Body of pancreas (tissue), 4 donors: ENCODE measurements around the gene CACNG4. TPM values are rescaled to one million over a fixed set of nuclear protein-coding genes. Genes with fewer than 3 reads are reported as not detected.

ENCODE experiments used
- ATAC-seq: fragments of 150-250 bp; one replicate; pipeline ENCODE4 v1.9.1; 2016
- DNase-seq, 4 donors: peaks; one replicate each; pipeline ENCODE4 v3.0.0-alpha.2; 2019
- H3K27ac ChIP-seq, 4 donors: fragments of 200-600 bp; sonication (generic); 1 replicate in 3 of 4; 2 replicates in 1 of 4; pipeline versions ENCODE4 v1.5.1 to v1.6.1; 2016 to 2019; ENCODE audit warnings: mild to moderate bottlenecking in 1 of 4, mixed read lengths in 1 of 4, moderate library complexity in 1 of 4
- H3K27me3 ChIP-seq, 2 donors: fragments of 200-600 bp; sonication (generic); one replicate each; pipeline ENCODE4 v1.6.0; 2016; ENCODE audit warnings: mild to moderate bottlenecking in 1 of 2
- H3K36me3 ChIP-seq, 2 donors: fragments of 200-600 bp; sonication (generic); replicated peaks in 1 of 2; 2 replicates each; pipeline ENCODE4 v1.5.1; 2016; ENCODE audit warnings: low read depth in 2 of 2; ENCODE audit not compliant: insufficient read depth in 1 of 2
- H3K4me1 ChIP-seq: fragments of 200-600 bp; sonication (generic); one replicate; pipeline ENCODE4 v1.6.0; 2016
- H3K4me3 ChIP-seq, 2 donors: fragments of 200-600 bp; sonication (generic); 1 replicate in 1 of 2; 2 replicates in 1 of 2; pipeline ENCODE4 v1.5.1; 2016 to 2019
- H3K9me3 ChIP-seq, 3 donors: fragments of 200-600 bp; sonication (generic); 1 replicate in 2 of 3; 2 replicates in 1 of 3; pipeline ENCODE4 v1.5.1; 2016
- CTCF ChIP-seq, 7 experiments: fragments of 450-650 bp in 4 of 7; fragments of 200-600 bp in 3 of 7; sonication (generic) in 3 of 7; IDR thresholded peaks; one replicate each; pipeline ENCODE4 v1.5.1; 2016 to 2019; ENCODE audit warnings: antibody characterized with exemption in 7 of 7
- POLR2A ChIP-seq, 3 donors: fragments of 450-650 bp; IDR thresholded peaks; one replicate each; pipeline ENCODE4 v1.6.1; 2016; ENCODE audit warnings: antibody characterized with exemption in 3 of 3, mild to moderate bottlenecking in 2 of 3
- WGBS, 2 donors: methylation state at CpG; one replicate each; pipeline ENCODE4 v1.1.5; 2017; 5-methylcytosine and 5-hydroxymethylcytosine counted together
- intact Hi-C: fragments of 100-400 bp; cut with DNase I; formaldehyde crosslinking; loops from one replicate; pipeline ENCODE4 v1.15.1; 2023
- total RNA-seq, 2 donors: library from RNA; depleted of rRNA; stranded (reverse); fragments of >200 nt; gene quantifications; one replicate each; pipeline ENCODE4 v1.1.0, GENCODE V29; 2016

The CACNG4 gene
- total RNA-seq, 2 donors from 2014 or later = 0.26 TPM; not detected in 1

GRCh38 chr17:66928949-66929348, 35.6 kb upstream of the CACNG4 start:
- DNase-seq = no peak
- intact Hi-C loops = no loop called here
- 81 to 94% methylated on average over 5 of the region's 5 CpGs for WGBS, 2 donors
- H3K27me3 ChIP-seq = no peaks in the 10 kb centered on the region
- no peak overlapping the region for H3K27ac ChIP-seq
- H3K4me3 ChIP-seq = no peak overlapping the region
- no peaks in the 10 kb centered on the region for H3K9me3 ChIP-seq
- H3K4me1 ChIP-seq = no peaks in the 10 kb centered on the region
- no peaks in the 10 kb centered on the region for H3K36me3 ChIP-seq
- no peak for ATAC-seq
- TF ChIP-seq POLR2A (IDR thresholded peaks at IDR 0.05) (no peak), CTCF (IDR thresholded peaks at IDR 0.05) (no peak)

- Histone ChIP-seq H3K4me3 (no peak overlapping the region), H3K27ac (no peak overlapping the region), H3K9me3 (no peaks in the 10 kb centered on the region), H3K36me3 (no peaks in the 10 kb centered on the region), H3K4me1 (no peaks in the 10 kb centered on the region), H3K27me3 (no peaks in the 10 kb centered on the region)
- ATAC-seq (no peak), DNase-seq (no peak)
- intact Hi-C loops = no loop called here
- WGBS, 2 donors = 70 to 71% methylated on average over 1 of the region's 1 CpG
- no peak for TF ChIP-seq POLR2A (IDR thresholded peaks at IDR 0.05)
- TF ChIP-seq CTCF (IDR thresholded peaks at IDR 0.05) = no peak
Measured at GRCh38 chr17:66929591-66929990, 34.9 kb upstream of the CACNG4 start.

GRCh38 chr17:66930933-66931332, 33.6 kb upstream of the CACNG4 start:
- ATAC-seq = no peak
- no peaks in the 10 kb centered on the region for H3K36me3 ChIP-seq
- TF ChIP-seq POLR2A (IDR thresholded peaks at IDR 0.05) (no peak), CTCF (IDR thresholded peaks at IDR 0.05) (no peak)
- no peak overlapping the region for H3K4me3 ChIP-seq
- H3K27ac ChIP-seq = no peak overlapping the region
- WGBS, 2 donors = 52 to 65% methylated on average over 3 of the region's 3 CpGs
- H3K4me1 ChIP-seq = no peaks in the 10 kb centered on the region
- intact Hi-C loops = no loop called here
- no peaks in the 10 kb centered on the region for H3K27me3 ChIP-seq
- H3K9me3 ChIP-seq = no peaks in the 10 kb centered on the region
- DNase-seq = no peak

GRCh38 chr17:66932311-66932710, 32.2 kb upstream of the CACNG4 start:
- intact Hi-C loops = no loop called here
- Histone ChIP-seq H3K4me1 (no peaks in the 10 kb centered on the region), H3K9me3 (no peaks in the 10 kb centered on the region), H3K4me3 (no peak overlapping the region), H3K36me3 (no peaks in the 10 kb centered on the region), H3K27ac (no peak overlapping the region), H3K27me3 (no peaks in the 10 kb centered on the region)
- ATAC-seq (no peak), DNase-seq (no peak)
- TF ChIP-seq POLR2A (IDR thresholded peaks at IDR 0.05) (no peak), CTCF (IDR thresholded peaks at IDR 0.05) (no peak)
- WGBS, 2 donors = 67 to 69% methylated on average over 2 of the region's 2 CpGs

GRCh38 chr17:66934040-66934439, 30.5 kb upstream of the CACNG4 start:
- DNase-seq (no peak), ATAC-seq (no peak)
- H3K36me3 ChIP-seq = no peaks in the 10 kb centered on the region
- no peak for TF ChIP-seq POLR2A (IDR thresholded peaks at IDR 0.05)
- TF ChIP-seq CTCF (IDR thresholded peaks at IDR 0.05) = no peak
- H3K9me3 ChIP-seq = no peaks in the 10 kb centered on the region
- no peaks in the 10 kb centered on the region for H3K4me1 ChIP-seq
- no peaks in the 10 kb centered on the region for H3K27me3 ChIP-seq
- H3K27ac ChIP-seq = no peak overlapping the region
- intact Hi-C loops = no loop called here
- no peak overlapping the region for H3K4me3 ChIP-seq
- 63 to 69% methylated on average over 2 of the region's 2 CpGs for WGBS, 2 donors
